Spleen (tissue), 7 donors: ENCODE data around the gene PCMTD2.

Experiments
- POLR2A ChIP-seq, 3 donors: fragments of 450-650 bp; IDR thresholded peaks; one replicate each; pipeline ENCODE4 v1.5.1; 2017; ENCODE audit warnings: antibody characterized with exemption in 3 of 3, mild to moderate bottlenecking in 1 of 3
- POLR2AphosphoS5 ChIP-seq, 3 donors: sonication (generic); formaldehyde crosslinking; IDR thresholded peaks; one replicate each; pipeline ENCODE4 v1.5.1; 2017; ENCODE audit warnings: antibody characterized with exemption in 3 of 3
- TF ChIP-seq, protein P1 (sequence below), 11 experiments: fragments of 200-600 bp in 7 of 11; fragments of 450-650 bp in 4 of 11; sonication (generic) in 4 of 11; IDR thresholded peaks in 8 of 11; conservative IDR thresholded peaks in 3 of 11; 1 replicate in 7 of 11; 2 replicates in 4 of 11; pipeline versions ENCODE4 v1.4.0 to v1.8.0; 2016 to 2021; ENCODE audit warnings: antibody characterized with exemption in 11 of 11, inconsistent platforms in 4 of 11, mild to moderate bottlenecking in 1 of 11
- donor health status: DM: no; HTN: no; CAD: no; lungs with moderate emphysema.
- donor health status: DM: no; HTN: no; CAD: no.
- donor health status: DM: no; HTN: no; CAD: no.

DNA sequence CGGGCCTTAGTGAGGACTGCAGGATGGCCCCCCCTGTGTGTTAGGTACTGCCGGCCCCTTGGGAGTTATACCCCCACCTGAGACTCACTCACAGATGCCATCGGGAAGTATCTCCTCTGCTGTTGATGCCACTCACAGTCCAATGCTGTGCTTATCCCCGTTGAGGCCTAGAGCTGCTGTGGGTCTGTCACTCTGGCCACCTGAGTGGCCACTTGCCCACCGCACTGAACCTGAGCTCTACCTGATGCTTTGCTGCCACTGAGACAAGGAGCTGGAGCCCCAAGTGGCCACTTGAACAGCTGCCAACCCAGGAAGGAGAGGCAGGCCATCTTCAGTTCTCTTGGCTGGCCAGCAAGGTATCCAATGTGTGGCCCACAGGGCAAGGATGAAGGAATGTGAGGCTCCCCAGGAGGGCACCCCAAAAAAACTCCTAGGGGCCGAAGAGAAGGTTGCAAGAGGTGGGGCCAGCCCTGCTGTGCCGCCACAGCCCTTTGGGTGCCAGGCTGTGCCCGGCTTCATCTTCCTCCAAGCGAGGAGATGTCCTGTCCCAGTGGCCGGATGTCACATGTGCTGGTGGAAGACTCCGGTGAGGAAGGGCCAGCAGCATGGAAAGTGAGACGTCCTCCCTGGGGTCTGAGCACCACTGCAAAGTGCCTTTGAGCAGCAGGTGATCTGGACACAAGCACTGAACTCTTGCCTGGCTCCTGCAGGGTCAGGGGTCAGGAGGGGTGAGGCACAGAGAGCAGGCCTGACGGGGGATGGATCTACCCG lies 29.5 kb upstream of the PCMTD2 start:
- TF ChIP-seq, protein P1, sequence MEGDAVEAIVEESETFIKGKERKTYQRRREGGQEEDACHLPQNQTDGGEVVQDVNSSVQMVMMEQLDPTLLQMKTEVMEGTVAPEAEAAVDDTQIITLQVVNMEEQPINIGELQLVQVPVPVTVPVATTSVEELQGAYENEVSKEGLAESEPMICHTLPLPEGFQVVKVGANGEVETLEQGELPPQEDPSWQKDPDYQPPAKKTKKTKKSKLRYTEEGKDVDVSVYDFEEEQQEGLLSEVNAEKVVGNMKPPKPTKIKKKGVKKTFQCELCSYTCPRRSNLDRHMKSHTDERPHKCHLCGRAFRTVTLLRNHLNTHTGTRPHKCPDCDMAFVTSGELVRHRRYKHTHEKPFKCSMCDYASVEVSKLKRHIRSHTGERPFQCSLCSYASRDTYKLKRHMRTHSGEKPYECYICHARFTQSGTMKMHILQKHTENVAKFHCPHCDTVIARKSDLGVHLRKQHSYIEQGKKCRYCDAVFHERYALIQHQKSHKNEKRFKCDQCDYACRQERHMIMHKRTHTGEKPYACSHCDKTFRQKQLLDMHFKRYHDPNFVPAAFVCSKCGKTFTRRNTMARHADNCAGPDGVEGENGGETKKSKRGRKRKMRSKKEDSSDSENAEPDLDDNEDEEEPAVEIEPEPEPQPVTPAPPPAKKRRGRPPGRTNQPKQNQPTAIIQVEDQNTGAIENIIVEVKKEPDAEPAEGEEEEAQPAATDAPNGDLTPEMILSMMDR (IDR thresholded peaks at IDR 0.05 in 8 of 11, conservative IDR thresholded peaks at IDR 0.05 in 3 of 11) = no peak
- TF ChIP-seq POLR2AphosphoS5 (IDR thresholded peaks at IDR 0.05) = no peak
- no peak for TF ChIP-seq POLR2A (IDR thresholded peaks at IDR 0.05)
